GM18519 (cell line): ENCODE results near the gene PEX7.
"Not testable (repeated sequence)": the region's sequence is repeated elsewhere in the genome, so short reads cannot be mapped to it uniquely, and the experiment has no call there.

Experiments
- ATAC-seq: cut with Tn5 transposase; IDR thresholded peaks from one replicate; pipeline ENCODE4 v1.9.1; 2021; ENCODE audit warnings: mild to moderate bottlenecking, moderate library complexity; ENCODE audit not compliant: unreplicated experiment, low FRiP score

The PEX7 gene

DNA sequence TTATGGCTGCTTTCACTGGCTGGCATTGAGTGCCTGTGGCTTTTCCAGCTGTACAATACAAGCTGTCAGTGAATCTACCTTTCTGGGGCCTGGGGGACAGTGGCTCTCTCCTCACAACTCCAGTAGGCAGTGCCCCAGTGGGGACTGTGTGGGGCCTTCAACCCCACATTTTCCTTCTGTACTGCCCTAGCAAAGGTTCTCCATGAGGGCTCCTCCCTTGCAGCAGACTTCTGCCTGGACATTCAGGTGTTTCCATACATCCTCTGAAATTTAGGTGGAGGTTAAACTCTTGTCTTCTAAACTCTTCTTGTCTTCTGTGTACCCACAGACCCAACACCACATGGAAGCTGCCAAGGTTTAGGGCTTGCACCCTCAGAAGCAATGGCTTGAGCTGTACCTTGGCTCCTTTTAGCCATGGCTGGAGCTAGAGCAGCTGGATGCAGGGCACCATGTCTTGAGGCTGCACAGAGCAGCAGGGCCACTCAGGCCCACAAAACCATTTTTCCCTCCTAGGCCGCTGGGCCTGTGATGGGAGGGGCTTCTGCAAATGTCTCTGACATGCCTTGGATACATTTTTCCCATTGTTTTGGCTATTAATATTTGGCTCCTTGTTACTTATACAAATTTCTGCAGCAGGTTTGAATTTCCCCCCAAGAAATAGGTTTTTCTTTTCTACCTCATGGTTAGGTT, 9.6 kb downstream of the PEX7 start:
- ATAC-seq = no peak

DNA sequence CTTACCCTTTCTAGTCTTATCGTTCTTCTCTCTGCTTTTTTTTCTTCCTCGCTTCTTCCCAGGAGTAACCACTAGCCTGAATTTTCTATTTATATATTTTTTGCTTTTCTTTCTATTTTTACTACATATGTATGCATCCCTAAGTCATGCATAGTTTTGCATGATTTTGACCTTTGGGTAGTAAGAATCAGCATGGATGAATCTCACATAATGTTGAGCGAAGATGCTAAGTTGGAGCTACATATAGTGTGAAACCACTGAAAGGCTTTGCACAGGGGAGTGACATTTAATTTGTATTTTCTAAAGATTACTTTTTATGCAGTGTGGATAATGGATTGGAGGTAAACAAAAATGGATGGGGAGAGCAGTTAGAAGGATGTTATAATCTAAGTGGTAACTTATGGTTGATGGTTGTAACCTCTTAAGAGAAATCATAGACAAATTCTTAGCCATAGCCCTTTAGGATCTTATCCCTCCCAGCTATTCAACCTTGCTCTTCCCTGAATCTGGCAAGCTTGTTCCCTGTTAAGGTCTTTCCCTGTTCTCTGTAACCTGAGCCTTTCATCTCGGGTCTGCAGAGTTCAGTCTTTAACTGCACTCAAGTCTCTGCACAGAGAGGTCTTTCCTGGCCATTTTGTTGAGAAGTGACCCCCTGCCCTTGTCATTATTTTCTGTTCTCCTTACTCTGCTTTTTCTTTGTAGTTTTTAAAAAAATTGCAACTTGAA, 18.0 kb downstream of the PEX7 start:
- no peak for ATAC-seq

DNA sequence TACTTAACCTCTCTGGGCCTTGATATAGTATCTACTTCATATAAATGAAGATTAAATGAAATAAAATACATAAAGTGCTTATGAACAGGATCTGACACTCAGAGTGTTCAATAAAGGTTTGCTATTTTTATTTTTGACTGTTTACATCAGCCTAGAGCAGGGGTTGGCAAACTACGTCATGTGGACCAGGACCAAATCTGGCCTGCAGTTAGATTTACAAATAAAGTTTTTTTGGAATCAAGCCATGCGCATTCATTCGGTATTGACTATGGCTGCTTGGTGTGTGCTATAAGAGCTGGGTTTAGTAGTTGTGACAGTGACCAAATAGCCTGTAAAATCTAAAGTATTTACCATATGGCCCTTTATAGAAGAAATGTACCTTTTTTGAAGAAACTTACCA, 20.8 kb downstream of the PEX7 start:
- ATAC-seq = no peak

DNA sequence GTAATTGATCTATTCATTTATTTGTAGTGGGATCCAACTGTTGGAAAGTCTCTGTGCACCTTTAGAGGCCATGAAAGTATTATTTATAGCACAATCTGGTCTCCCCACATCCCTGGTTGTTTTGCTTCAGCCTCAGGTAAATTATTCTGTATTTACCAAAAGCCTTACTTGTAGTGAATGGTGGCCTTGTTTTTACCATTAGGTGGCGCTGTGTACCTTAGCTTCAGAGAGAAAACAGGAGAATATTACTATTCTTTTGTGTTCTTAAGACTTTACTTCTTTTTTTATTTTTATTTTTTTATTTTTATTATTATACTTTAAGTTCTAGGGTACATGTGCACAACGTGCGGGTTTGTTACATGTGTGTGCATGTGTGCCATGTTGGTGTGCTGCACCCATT, 23.7 kb downstream of the PEX7 start:
- ATAC-seq = no peak

DNA sequence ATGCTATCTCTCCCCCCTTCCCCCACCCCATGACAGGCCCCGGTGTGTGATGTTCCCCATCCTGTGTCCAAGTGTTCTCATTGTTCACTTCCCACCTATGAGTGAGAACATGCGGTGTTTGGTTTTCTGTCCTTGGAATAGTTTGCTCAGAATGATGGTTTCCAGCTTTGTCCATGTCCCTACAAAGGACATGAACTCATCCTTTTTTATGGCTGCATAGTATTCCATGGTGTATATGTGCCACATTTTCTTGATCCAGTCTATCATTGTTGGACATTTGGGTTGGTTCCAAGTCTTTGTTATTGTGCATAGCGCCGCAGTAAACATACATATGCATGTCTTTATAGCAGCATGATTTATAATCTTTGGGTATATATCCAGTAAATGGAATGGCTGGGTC, 24.1 kb downstream of the PEX7 start:
- not testable (repeated sequence) for ATAC-seq

DNA sequence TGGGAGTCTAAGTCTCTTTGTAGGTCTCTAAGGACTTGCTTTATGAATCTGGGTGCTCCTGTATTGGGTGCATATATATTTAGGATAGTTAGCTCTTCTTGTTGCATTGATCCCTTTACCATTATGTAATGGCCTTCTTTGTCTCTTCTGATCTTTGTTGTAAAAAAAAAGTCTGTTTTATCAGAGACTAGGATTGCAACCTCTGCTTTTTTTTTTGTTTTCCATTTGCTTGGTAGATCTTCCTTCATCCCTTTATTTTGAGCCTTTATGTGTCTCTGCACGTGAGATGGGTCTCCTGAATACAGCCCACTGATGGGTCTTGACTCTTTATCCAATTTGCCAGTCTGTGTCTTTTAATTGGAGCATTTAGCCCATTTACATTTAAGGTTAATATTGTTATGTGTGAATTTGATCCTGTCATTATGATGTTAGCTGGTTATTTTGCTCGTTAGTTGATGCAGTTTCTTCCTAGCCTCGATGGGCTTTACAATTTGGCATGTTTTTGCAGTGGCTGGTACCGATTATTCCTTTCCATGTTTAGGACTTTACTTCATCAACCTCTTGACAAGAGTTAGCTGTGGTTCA, 27.7 kb downstream of the PEX7 start:
- ATAC-seq = not testable (repeated sequence)

DNA sequence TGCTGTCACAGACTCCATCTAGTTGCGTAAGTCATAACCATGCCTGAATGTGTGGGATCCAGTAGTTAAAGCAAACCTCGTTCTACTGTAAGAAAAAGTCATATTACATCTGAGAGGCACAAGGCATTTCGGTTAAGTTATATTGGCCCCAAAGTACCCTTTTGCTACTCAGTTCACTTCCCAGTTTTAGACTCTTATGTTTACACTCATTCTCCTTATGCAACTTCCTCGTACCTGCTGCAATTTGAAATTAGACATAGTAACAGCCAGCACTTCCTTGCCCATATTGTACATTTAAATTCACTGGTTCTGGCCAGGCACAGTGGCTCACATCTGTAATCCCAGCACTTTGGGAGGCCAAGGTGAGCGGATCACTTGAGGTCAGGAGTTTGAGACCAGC, 37.0 kb downstream of the PEX7 start:
- ATAC-seq = no peak

DNA sequence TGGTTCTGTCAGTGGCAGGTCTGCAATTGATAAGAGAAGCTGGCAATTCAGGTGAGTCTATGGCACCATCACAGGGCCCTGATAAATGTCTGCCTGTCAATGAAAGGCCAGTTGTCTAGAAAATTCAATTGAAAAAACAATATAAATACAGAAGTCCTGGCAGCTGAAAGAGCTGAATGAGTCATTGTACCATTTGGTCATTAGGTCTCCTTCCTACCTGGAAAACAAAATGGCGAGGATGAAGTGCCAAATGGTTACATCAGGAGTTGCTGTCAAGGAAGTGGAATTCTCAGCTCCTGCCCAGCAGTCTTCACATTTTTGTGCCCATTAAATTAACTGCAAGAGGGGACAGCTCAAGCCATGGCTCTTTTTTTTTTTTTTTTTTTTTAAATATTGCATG, 37.7 kb downstream of the PEX7 start:
- no peak for ATAC-seq

DNA sequence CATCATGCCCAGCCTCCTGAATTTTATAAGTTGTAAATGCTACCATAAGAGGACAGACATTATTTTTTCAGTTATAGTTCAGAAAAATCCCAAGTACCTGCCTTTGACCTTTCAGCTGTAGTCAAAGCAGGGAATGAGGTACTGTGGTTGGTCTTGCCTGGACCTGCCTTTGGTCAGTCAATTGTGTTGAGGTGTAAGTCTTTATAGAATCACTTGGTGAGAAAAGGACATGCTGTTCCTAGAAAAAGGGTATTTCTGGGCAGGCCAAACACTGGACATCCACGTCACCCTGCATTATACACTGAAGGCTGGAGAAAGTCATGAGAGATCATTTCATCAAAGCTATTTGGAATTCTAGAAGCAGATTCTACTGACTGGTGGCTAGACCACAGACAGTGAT, 40.3 kb downstream of the PEX7 start:
- no peak for ATAC-seq

DNA sequence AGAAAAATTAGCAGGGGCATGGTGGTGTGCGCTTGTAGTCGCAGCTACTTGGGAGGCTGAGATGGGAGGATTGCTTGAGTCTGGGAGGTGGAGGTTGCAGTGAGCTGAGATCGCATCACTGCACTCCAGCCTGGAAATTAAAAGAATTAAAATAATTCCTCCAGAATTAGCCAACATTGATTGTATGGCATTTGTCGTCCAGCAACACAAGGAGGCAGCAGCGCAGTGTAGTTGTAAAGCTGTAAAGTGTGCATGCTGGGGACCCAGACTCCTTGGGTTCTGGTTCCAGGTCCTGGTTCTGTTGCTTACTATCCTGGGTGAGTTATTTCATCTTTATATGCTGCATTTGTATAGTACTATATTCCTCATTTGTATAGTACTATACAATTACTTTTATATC, 41.4 kb downstream of the PEX7 start:
- ATAC-seq = no peak

DNA sequence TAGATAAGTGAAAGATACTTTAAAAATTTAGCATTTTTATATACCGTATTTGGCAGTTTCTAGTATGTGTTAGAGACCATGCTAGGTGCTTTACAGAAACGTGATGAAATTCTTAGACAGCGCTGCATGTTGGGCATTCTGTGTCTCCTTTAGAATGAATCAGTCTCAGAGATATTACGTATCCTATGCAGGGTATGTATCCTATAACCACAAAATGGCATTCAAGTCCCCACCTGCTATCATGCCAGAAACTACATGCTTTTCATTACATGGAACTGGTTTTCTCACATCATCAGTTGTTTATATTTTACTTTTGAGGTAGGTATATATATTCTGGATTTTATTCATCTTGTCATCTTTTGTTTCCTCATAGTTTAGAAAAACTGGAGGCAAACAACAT, 42.3 kb downstream of the PEX7 start:
- no peak for ATAC-seq

DNA sequence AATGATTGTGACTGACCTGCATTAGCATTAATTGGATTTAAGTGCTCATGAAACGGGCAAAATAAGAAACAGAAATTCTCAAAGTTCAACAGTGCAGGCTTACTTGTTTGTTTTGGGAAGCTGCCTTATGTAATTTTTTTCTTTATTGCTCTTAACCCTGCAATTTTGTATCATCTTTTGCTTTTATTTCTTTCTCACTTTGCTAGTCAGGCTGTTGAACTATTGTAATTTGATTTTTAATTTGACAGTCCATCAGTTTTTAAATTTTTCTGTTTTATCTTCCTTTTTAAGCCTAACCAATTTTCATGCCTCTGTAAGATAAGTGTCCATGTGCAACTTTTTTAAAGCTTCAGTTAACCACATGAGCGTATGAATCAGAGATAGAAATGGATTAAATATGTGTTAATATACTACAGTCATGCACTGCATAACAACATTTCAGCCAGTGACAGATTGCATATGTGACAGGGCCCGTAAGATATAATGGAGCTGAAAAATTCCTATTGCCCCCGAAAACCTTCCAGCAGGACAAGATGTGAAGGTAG, 44.6 kb downstream of the PEX7 start:
- no peak for ATAC-seq

DNA sequence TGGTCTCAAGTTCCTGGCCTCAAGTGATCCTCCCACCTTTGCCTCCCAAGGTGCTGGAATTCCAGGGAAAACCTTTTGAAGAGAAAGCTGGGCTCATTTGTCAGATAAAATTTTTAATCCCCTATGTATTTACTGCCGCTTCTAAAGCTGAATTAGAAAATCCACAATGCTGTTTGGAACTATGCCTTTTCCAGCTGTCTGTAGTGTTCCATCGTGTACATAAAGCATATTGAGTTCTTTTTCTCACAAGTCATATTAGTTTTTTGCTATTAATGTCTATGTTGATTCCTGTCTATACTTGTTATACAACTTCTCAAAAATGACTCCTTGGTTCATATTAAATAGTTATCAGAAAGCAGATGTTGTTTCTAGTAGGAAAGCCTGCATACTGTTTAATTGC, 47.1 kb downstream of the PEX7 start:
- no peak for ATAC-seq

DNA sequence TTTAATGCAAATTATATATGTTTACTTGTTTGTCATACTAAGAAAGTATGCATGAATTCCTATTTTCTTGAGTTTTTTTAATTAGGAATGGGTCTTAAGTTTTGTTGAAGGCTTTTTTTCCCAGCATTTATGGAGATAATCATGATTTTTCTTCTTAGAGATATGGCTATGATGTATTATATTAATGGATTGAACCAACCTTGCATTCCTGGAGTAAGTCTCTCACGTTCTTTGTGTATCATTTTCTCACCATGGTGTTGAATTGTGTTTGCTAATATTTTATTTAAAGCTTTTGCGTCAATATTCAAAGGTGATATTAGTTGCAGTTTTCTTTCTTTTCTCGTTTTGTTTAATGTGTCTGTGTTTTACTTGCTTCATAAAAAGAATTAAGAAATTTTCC, 51.4 kb downstream of the PEX7 start:
- ATAC-seq = no peak

DNA sequence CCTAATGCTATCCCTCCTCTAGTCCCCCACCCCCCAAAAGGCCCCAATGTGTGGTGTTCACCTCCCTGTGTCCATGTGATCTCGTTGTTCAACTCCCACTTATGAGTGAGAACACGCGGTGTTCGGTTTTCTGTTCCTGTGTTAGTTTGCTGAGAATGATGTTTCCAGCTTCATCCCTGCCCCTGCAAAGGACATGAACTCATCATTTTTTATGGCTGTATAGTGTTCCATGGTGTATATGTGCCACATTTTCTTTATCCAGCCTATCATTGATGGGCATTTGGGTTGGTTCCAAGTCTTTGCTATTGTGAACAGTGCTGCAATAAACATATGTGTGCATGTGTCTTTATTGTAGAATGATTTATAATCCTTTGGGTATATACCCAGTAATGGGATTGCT, 54.1 kb downstream of the PEX7 start:
- not testable (repeated sequence) for ATAC-seq

DNA sequence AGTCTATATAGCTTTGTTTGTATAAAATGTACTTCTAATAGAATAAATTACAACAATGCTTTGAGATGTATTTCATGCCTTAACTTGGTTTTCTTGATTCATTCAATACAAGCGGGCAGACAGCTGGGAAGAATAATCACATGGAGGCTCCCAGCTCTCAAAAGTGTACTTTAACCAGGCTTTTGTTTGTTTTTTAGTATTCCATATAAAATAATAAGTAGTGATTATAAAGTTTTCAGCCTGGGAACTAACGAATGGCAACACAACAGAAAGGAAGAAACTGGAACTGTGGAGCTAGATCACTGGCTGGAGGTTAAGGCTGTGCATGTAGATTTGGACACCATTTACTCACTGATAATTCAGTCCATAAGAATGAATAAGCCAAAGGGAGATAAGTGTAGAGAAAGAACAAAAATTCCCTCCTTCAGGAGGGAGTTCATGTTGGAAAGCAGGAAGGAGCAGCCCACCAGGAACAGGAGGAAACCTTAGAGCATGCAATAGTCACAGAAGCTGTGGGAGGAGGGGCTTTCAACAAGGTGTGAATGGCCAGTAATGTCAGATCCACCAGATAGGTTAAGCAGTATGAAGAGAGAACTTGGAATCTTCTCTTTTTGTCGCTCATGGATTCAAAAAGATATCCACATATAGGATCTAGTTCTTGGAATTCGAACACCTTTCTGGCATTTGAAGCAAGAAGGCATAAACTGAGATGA, 58.5 kb downstream of the PEX7 start:
- ATAC-seq = no peak

DNA sequence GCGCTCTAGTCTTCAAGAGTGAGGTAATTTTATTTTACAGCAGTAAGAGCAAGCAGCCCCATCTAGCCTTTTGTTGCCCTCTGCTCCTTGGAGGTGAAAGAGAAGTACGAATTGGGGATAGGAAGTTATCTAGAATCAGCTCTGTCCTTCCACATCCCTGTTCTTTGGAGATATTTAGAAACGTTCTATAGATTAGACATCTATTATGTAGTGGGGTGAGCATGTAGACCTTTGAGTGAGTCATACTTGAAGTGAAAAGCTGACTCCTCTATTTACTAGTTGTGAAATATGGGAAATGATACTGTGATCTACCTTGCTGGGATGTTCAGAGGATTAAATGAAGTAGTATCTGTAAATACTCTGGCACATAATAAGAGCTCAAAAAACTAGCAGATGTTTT, 63.7 kb downstream of the PEX7 start:
- ATAC-seq = no peak

DNA sequence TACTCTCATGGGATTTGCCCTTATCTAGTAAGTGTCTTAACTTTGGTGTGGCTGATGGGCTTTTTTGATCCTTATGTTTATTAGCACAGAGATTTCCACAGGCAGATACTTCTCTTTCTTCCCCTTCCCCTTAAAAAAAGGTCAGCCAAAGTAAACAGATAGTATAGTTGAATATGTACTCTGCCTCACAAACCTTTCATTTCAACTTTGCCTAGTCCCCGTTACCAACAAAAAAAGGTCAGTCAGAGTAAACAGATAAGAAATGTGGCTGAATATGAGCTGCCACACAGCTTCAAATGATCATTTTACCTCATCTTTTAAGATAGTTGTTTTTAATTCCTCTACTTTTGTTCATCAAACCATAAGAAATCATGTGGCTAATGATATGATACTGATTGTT, 65.6 kb downstream of the PEX7 start:
- no peak for ATAC-seq

DNA sequence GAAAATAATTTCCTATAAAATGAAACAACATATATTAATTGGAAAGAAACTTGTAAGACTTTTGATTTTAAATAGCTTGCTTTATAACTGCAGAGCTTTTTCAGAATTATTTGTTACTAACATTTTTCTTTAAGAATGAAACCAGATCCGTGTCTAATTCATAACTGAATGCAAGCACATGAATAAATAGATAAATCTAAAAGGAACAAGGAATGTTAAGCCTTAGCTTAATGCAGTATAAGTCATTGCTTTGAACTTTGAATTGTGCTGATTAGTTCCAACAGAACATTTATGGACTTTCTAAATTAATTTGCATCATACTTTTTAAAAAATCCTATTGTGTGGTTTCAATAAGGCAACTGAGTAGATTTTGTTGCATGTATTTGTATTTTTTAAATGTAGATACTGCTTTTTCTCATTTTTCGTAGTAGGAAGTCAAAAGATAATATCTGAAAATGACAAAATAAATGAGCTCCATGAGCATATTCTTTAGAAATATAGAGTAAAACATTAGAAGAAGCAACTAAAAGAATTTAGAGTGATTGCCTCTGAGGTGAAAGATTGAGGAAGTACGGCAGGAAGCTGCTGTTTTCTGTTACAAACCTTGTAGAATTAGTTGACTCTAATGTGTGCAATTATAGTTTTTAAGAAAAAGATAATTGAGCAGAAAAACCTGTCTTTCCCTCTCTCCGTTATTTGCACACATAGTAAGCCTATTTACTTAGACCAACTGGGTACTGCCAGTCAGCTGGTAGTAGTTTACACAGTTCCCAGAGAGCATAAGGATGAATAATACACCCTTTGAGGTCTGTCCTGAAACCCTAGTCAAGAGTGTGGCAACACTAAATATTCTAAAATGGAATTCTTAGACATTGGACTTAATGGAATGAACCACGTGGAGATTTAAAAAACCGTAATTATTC, 67.1 kb downstream of the PEX7 start:
- ATAC-seq = no peak

DNA sequence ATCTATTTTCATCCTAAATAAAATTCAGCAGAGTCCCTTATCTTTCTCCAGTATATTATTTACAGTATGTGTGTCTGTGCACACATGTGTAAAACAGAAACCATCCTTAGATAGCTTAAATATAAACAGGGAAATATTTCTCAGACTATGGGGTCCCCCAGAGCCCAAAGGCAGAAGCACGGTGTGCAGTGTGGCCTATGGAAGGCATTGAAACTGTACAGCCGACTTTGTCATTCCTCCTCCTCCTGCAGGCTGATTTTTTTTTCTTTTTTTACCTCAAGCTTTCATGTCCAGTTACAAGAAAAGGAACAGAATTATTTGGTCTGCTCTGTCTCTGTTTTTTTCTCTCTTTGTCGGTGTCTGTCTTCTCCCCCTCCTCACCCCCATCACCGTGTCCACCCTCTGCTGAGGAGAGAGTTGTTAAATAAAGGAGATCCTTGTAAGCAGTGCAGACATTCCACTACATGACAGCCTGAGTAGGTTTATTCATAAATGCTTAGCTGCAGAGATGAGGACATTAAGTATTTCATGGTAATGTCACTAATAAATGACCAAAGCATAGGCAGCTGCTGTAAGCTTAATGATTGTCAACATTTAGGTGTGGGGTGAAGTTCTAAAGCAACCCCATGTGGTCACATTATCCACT, 67.9 kb downstream of the PEX7 start:
- ATAC-seq = no peak
